Left ventricle myocardium superior (tissue), 1 donor: ENCODE data around the gene ATXN10. TPM values are rescaled to one million over a fixed set of nuclear protein-coding genes. Genes with fewer than 3 reads are reported as not detected.

Experiments used
- ATAC-seq: fragments of 200-7000 bp; cut with Tn5 transposase; one replicate; pipeline ENCODE4 v1.9.1; 2020; ENCODE audit warnings: mild to moderate bottlenecking, moderate library complexity
- DNase-seq: peaks from one replicate; pipeline ENCODE4 v3.0.0-alpha.2; 2020
- intact Hi-C: fragments of 100-400 bp; cut with micrococcal nuclease; formaldehyde crosslinking; loops from one replicate; pipeline ENCODE4 v1.11.0; 2022
- total RNA-seq: library from RNA; stranded (reverse); fragmentation: NEBNext Ultra II Directional; extraction: Animal tissue kit (Norgen Biotek cat#: 25700); gene quantifications from one replicate; pipeline ENCODE4 v1.2.1, GENCODE V29; 2021
- donor health status: DM: no; HTN: yes; CAD: no; lungs with severe emphysema.

ATXN10 gene
- total RNA-seq, 1 donor from 2014 or later = 142 TPM

- DNase-seq = peak; percentile 88
- intact Hi-C loops = no loop called here
- peak; percentile 69 for ATAC-seq
Observed at GRCh38 chr22:45863981-45864751, 192.5 kb downstream of the ATXN10 start.

GRCh38 chr22:45864959-45865476 lies 193.4 kb downstream of the ATXN10 start:
- intact Hi-C loops = no loop called here
- DNase-seq (no peak), ATAC-seq (no peak)

GRCh38 chr22:45865561-45866125 lies 194.0 kb downstream of the ATXN10 start:
- intact Hi-C loops = no loop called here
- ATAC-seq (no peak), DNase-seq (no peak)

DNA sequence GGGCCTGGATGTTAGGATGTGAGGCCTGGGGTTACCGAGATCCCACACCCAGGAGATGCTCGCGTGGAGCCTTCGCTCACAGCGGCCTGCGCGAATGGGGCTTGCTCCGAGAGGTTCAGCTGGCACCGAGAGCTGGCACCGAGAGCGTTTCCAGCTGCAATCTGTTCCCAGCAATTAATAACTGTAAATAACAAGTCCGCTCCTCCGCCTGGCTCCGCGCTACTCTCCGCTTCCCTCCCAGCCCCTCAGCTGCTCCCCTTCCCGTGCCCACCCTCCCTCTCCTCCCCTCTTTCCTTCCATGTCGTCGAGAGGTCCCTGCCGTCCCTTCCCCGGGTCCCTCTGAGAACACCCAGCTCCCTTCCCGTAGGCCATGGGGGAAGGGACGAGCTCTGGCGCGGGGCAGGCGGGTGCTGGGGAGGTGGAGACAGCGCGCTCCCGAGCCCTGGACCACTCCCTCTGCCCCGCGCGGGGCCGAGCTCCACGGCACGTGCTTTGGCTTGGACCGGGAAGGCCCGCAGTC lies 194.6 kb downstream of the ATXN10 start:
- intact Hi-C loops = no loop called here
- peak; percentile 24 for DNase-seq
- ATAC-seq = no peak

- ATAC-seq (peak; percentile 13), DNase-seq (peak; percentile 30)
- intact Hi-C loops = no loop called here
Observed at GRCh38 chr22:45866646-45867117, 195.0 kb downstream of the ATXN10 start.

DNA sequence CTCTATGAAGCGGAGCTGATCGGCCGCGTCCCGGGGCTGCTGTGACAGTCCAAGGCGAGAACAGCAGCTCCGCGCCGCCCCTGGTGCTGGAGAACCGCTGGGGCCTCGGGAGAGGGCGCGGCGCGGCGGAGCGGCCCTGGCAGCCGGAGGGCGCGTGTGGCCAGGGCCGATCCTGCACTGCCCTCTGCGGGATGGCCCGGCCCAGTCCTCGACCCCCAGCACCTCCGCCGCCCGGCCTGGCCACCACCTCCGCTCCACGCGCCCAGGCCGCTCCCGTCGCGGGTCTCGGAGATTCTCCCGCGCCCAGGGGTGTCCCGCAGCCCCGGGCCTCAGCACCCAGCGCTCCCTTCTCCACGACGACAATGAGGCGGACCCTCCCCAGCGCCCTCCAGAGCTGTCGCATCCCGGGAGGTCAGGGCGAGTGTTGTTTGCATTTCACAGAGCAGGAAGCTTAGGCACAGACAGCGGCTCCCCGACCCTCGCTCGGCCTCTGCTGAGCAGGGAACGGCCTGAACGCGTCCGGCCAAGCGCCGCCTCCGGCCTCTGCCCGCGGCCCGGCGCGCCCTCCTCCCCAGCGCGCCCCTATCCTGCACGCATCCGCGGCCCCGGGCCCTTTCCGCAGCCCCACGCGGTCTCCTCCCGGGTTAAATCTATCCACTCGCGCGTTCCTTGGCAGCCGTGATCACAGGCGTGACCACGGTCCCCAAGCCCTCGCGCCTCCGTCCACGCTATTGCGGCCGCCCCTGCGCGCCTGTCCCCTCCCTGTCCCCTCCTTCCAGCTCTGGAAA lies 195.7 kb downstream of the ATXN10 start:
- ATAC-seq = peak; percentile 86
- intact Hi-C loops = no loop called here
- DNase-seq = peak; percentile 59

DNA sequence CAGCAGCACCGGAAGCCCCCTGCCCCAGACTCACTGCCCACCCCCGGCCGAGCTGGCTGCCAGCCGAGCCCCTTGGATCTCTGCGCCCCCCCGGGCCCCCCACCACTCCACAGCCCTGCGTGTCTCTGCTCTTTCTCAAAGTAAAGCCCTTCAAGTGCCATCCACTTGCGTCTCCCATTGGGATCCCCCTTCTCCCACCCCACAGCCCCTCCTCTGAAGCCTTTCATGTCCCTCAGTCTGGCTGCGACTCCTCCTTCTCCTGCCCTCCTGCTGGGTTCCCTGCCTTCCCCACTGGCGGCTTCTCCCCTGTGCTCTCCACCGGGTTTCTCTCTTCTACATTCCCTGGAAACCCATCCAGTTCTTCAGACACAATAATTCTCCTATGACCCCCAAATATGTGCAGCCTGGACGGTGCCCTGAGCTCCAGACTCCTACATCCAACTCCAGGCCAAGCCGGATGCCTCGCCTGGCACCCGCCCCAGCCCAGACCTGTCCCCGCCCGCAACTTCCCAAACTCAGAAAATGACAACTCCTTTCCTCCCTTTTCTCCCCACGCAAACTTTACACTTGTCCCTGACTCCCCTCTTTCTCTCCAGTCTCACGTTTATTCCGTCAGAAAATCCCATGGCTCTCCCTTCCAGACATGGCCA lies 196.4 kb downstream of the ATXN10 start:
- no peak for DNase-seq
- intact Hi-C loops = no loop called here
- no peak for ATAC-seq

GRCh38 chr22:45868571-45869339 lies 197.1 kb downstream of the ATXN10 start:
- intact Hi-C loops = no loop called here
- no peak for ATAC-seq
- DNase-seq = no peak

DNA sequence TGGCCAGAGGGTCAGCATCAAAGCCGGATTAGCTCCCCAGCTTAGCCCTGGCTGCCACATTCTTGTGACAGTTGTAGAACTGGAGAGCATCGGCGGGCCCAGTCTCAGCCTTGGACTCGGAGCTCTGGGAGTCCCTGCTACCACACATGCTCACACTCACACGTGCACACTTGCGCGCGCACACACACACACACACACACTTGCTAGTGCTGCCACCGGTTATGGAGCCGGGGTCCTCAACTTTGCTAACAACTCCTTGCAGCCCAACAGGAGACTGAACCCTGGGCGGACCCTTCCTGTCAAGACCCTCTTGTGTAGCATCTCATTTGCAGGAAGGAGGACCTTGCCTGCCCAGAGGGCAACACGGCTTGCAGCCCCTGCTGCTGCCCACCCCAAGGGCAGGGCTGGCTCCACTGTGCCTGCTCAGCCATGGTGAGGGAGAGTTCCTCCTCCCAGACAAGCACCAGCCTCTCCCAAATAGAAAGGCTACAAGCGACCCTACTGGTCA lies 197.8 kb downstream of the ATXN10 start:
- intact Hi-C loops = no loop called here
- DNase-seq (no peak), ATAC-seq (no peak)

DNA sequence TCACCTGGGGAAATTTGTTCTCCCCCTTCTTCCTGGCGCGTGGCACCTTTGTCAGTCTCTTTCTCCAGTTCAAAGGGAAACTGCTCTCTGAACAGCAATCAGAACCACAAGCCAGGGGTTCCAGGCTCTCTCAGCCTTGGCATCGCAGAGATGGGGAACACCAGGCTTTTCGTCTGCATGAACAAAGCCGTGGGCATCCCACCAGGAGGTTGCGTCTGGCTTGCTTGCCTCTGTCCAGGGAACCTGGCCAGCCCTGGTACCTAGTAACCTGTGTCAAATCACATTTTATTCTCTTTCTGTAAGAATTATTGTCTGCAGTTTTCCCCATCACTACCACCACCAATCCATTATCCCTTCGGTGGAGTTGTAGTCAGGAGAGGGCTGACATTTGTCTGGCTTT lies 198.4 kb downstream of the ATXN10 start:
- ATAC-seq (no peak), DNase-seq (no peak)
- intact Hi-C loops = no loop called here

- DNase-seq = no peak
- ATAC-seq = no peak
- intact Hi-C loops = no loop called here
Observed at GRCh38 chr22:45871721-45872120, 200.1 kb downstream of the ATXN10 start.

- intact Hi-C loops = no loop called here
- DNase-seq (no peak), ATAC-seq (no peak)
Observed at GRCh38 chr22:45872659-45873263, 201.1 kb downstream of the ATXN10 start.

GRCh38 chr22:45876136-45877035 lies 204.8 kb downstream of the ATXN10 start:
- intact Hi-C loops = no loop called here
- ATAC-seq (no peak), DNase-seq (peak; percentile 25)

GRCh38 chr22:45877036-45877380 lies 205.4 kb downstream of the ATXN10 start:
- ATAC-seq (no peak), DNase-seq (no peak)
- intact Hi-C loops = no loop called here

DNA sequence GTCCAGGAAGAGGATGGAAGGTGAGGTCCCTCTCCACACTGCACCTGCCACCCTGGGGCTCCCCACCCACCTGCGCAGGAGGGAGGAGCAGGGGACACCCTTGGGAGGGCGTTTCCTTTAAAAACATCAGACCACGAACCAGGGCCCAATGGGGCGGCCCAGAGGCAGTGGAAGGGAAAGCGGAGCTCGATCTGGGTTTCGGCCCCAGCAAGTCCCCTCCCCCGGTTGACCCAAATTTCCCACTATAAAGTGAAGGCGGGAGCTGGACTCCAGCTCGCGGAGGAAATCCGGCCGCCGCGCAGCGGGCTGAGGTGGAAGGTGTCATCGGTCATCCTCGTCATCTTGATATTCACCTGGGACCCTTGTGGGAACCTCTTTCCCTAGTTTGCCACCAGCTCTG lies 206.0 kb downstream of the ATXN10 start:
- intact Hi-C loops = no loop called here
- no peak for ATAC-seq
- DNase-seq = no peak

DNA sequence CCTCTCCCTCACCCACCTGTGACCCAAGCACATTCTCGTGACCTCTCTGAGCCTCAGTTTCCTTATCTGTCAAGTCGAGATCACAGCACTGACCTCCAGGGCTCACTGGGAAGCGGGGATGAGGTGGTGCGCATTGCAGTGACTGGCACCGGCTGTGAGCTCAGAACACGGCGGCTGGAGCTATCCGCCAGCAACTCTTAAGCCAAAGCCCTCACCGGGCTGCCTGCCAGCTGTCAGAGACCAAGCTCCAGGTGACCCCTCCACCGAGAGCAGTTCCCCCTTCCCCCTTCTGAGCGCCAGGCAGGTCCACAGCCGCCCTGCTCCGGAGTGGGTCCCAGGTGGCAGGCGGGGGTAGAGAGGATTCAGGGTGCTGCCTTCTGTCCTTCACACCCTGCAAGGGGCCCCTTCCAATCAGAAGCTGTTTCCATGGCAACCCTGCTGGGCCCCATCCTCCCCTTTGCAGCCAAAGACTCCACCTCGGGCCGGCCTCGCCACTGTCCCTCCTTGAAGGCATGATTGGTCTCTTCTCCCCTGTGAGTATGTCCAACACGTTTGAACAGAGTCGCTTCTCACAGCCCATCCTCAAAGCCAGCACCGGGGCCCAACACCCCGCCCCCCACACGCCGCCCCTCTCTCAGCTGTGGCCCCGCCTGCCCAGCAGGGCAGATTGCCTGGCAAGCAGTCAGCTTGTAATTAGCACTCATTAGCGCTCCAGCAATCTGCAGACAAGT lies 206.6 kb downstream of the ATXN10 start:
- intact Hi-C loops = no loop called here
- DNase-seq (peak; percentile 77), ATAC-seq (peak; percentile 71)
